HPDE6-E6E7 (cell line): ENCODE results near the gene ST6GAL2.

Source experiments
- DNase-seq: peaks from one replicate; pipeline ENCODE4 v3.0.0; 2011; ENCODE audit warnings: missing footprints; ENCODE audit errors: extremely low spot score

Gene ST6GAL2, protein sequence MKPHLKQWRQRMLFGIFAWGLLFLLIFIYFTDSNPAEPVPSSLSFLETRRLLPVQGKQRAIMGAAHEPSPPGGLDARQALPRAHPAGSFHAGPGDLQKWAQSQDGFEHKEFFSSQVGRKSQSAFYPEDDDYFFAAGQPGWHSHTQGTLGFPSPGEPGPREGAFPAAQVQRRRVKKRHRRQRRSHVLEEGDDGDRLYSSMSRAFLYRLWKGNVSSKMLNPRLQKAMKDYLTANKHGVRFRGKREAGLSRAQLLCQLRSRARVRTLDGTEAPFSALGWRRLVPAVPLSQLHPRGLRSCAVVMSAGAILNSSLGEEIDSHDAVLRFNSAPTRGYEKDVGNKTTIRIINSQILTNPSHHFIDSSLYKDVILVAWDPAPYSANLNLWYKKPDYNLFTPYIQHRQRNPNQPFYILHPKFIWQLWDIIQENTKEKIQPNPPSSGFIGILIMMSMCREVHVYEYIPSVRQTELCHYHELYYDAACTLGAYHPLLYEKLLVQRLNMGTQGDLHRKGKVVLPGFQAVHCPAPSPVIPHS

DNA sequence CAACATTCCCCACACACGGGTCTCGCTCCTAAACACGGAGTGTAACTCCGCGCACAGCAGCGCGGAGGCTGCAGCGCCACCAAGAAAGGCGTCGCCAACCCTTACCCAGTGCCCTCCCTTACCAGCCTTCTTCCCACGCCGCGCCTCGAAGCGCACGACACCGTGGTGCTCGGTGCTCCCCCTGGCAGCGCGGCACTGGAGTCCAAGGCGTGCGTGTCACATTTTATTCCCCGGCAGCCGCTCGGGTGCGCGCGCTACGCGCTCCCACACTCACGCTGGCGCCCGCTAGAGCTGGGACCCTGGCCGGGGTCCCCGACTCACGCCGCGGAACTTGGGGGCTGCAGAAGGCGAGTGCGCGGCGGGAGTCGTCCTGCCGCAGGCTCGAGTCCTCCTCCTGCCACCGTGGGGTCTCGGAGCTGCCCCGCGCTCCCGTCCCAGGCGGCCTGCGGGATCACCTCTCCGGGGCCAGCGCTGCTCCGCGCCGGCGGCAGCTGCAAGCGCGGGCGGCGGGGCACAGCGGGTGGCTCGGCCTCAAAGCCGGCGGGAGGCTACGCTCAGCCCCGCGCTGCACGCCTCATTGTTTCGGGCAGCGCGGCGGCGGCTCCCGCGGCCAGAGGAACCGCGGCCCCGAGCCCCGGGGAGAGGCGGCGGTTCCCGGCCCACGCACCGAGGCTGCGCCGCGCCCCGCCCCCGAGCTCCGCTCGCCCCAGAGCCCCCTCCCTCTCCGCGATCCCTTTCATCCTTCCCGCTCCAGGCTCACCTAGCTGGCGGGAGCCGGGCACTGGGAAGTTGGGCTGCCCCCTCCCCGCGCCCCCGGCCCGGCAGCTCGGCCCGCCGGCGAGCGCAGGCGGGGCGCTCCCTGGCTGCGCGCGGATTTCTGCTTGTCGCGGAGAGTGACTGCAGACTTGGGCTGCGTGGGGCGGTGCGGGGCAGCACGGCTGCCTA lies at the start of gene ST6GAL2:
TSS of gene ST6GAL2 (minus strand) at position 197 of the 945 bp plus-strand sequence. CDS start 42,190 bp downstream, outside the sequence.
- no peak for DNase-seq

DNA sequence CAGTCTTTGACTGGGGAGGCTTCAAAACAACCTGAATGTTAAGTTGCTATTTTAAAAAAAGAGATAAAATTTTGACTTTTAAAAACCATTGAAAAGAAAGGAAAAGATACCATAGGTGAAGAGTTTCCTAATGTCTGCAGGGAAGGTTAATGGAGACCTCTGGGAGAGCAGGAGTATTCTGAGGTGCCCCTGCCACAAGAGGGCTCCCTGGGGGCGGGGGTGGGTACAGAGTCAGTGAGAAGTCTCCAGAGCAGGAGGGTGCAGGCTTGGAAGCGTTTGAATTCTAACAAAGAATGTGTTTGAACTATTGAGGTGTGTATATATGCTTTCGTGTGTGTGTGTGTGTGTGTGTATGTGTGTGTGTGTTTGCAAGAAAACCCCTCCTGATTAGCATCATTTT lies 46.7 kb upstream of the ST6GAL2 start:
- DNase-seq, result no peak

DNA sequence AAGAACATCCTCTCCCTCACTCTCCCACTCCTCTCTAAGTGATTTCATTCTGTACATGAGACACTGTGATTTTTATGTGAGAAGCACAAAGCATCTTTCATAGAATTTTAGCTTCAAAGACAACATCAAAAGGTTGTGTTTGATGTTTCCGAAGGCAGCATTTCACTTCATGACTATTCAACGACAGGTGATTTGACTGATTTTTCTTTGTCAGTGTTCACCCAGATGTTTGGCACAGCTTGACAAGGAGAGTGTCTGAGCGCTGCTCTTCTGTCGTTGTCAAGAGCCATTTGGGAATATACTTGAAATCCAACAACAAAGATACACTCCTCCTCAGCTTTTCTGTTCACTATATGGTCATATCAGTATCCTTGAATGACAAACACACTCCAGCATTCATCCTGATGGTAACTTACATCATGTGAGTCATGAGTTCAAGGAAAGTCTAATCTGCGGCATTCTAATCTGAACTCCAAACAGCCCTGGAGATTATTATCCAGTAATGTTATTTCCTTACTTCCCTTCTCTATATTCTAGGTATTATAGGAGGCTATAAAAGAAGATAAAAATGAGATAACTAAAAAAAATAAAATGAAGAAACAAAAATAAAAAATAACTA lies 45.9 kb upstream of the ST6GAL2 start:
- DNase-seq, result no peak

DNA sequence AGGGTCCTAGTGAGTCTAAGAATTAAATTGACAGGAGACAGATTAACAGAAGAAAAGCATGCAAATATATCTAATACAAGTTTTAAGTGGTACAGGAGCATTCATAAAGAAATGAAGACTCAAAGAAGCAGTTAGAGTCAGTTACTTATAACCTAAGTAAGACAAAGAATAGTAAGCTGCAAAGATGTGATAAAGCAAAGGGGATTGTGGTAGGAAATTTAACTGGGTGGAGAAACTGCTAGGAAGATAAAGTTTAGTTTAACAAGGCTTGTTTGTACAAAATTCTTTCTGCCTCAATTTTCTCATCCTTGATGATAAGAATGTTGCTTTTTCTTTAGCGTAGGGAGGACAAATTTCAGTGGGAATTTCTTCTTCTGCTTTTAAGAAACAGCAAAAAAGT lies 35.5 kb upstream of the ST6GAL2 start:
- no peak for DNase-seq

DNA sequence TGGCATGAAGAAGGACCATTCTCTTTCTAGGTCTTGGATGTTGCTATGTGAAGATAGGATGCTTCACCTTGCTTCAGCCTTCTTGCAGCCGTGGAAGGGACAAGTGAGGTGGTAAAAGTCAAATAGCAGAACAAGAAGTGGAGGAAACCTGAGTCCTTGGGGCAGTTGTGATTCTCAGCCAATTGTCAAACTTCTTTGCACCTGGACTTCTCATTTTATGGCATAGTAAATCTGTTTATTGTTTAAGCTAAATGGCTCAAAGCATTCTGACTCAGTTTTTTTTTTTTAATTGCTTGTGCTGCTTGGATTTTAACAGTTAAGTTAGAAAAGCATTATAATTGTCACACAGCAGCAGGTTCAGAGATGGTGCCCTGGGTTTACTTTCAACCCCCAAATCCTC lies 33.0 kb upstream of the ST6GAL2 start:
- DNase-seq, result no peak

DNA sequence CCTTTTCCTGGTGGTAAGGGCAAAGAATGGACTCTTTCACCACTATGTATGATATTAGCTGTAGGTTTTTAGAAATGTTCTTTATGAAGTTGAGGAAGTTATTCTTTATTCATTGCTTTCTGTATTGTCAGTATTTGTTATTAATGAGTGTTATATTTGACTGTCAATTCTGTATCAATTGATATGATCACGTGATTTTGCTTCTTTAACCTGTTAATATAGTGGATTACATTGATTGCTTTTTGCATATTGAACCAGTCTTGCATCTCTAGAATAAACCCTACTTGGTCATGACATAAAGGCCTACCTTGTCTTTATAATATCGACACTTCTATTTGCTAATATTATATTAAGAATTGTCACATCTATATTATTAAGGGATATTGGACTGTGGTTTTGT lies 18.3 kb upstream of the ST6GAL2 start:
- no peak for DNase-seq

DNA sequence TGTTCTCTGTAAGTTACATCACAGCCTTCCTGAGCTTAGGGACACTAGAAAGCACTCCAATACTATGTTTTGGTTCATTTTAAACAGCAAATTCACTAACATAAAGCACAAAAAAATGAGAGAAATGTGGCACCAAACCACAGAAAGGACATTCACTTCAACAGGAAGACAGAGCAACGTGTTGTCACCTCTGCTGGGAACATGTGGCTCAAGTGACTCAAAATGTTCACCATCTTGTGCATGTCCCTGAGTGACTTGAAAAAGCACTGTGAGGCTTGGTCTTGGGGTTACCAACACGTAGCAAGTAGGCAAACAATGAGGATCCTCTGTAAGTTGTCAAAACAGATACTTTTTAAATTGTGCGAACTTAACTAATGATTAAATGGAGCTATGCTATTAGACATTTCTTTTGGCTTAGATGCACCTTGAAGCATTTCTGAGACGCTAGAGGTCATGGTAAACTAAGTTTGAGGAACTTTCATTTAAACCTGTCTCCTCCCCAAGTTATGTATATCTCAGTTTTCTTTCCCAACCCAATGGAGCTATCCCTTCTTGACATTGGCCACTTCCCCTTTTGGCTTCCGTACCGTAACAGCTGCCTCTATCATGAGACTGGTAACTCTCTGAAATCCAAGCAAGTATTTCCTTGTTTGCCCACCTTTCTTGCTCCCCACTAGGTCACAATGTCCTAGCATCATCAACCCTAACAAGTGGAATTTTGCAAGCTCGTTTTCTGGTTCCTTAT lies 14.0 kb upstream of the ST6GAL2 start:
- DNase-seq, result no peak

DNA sequence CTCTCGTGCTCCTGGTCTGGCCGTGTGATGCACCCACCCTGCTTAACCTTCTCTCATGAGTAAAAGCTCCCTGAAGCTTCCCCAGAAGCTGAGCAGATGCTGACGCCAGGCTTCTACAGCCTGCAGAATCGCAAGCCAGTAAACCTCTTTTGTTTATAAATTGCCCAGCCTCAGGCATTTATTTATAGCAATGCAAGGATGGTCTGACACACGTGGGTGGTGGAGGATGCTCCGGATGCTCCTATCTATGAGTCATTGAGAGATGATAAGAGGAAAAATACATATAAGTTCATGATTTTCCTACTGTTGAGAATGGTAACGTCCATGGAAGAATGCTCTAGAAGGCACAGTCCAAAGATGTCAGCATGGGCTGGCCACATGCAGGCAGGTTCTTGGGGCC lies 8.6 kb upstream of the ST6GAL2 start:
- no peak for DNase-seq

DNA sequence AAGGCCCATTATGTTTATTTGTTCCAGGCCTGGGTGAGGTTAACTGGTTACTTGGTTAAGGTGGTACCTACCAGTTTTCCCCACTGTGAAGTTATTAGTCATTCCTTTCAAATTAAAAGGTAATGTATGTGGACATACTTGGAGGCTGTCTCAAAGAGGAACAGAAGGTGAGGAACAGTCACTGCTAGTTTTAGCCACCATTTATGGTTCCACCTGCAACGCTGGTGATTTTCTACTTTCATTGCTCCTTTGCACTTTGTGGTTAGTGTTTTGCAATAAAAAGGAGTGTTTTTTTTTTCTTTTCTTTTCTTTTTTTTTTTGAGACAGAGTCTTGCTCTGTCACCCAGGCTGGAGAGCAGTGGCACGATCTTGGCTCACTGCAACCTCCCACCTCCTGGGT lies 6.1 kb upstream of the ST6GAL2 start:
- DNase-seq, result no peak

DNA sequence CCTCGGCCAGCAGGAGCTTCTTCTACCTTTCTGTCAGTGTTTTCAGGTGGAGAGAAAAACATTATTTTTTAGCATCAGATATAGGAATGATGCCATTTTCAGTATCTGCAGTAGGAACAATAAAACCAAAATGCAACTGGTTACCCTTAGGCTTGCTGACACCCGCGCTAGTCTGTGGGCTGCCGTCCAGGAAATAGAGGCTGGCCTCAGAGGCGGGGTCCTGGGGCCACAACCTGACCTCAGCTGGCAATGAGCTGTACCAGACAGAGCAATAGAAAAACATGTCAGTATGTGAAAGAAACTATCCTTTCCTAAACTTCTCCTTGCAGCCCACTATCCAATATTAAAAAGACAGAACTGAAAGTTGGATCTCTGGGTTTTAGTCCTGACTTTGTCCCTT lies 4.6 kb upstream of the ST6GAL2 start:
- DNase-seq, result no peak

DNA sequence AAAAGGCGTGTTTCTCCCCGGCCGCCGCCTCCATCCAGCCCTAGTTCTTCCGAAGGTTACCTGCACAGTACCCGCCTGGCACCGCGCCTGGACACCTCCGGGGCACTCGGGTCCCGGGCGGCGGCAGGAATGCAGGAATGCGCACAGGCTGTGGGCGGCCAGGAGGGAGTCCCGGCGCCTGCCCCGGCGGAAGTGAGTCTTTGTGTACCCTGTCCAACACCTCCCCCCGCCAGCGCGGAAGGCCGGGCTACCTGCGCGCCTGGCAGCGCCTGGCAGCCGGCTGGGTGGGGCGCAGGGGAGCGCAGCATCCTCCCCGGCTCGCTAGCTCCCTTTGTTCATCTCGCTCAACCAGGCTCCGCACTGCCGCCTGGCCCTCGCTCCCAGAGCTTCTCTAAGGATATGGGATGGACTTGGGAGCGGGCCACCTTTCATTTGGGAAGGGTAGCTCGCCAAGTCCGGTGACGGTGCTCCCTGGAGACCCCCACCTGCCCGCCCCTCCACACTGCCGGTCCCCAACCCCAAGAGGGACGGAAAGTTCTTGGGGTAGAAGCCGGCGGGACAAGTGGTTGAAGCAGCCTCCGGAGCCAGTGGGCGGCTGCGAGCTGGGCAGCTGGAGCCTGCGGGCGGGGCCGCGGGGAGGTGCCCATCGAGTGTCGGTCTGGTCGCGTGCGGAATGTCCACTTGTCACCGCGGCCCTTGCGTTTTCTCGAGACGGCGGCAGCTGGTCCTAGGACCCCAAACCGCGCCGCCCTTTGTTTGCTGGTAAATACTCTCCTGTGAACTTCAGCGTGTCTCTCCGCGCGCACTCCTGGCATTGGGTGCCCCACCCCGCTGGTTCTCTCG lies 1.2 kb upstream of the ST6GAL2 start:
- no peak for DNase-seq

DNA sequence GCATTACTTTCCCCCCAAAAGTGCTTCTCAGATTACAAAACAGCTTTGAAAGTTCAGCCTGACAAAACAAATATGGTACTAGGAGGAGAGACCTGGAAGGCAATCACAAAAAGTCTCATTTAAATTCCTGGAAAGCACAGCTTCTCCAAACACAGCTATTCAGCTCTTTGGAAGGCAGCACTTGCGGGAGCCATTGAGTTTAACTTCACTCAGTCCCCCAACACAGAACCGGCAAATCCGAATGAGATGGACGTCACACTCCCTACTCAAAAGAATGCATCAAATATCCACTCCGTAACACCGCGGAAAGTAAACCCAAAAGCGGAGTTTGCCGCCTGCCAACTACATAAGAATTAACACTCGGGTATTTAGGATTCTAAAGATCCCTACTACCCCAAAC lies 638 bp downstream of the ST6GAL2 start:
- DNase-seq, result no peak

DNA sequence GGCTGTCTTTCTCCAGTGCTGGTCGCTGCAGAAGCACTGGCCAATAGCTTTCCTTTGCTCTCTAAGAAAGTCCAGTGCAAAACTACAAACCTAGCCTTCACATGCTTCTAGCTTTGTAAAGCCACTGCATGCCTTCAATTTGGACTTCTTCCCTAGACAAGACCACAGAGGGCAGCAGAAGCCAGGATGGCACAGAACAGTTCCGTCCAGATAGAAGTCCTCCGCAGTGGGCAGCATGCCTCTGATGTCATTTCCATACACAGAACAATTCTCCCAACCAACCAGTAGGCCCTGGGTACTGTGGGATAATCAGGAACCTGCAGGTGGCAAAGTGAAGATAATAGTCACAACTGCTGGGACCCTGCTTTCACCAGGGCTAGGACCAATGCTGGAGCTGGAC lies 3.3 kb downstream of the ST6GAL2 start:
- DNase-seq, result no peak

DNA sequence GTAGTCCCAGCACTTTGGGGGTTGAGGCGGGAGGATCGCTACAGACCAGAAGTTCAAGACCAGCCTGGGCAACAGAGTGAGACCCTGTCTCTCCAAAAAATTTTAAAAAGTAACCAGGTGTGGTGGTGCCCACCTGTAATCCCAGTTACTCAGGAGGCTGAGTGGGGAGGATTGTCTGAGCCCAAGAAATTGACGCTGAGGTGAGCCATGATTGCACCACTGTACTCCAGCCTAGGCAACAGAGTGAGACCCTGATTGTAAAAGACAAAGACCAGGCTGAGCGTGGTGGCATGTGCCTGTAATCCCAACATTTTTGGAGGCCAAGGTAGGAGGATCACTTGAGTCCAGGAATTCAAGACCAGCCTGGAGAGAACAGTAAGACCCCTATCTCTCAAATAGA lies 7.8 kb downstream of the ST6GAL2 start:
- DNase-seq, result no peak

DNA sequence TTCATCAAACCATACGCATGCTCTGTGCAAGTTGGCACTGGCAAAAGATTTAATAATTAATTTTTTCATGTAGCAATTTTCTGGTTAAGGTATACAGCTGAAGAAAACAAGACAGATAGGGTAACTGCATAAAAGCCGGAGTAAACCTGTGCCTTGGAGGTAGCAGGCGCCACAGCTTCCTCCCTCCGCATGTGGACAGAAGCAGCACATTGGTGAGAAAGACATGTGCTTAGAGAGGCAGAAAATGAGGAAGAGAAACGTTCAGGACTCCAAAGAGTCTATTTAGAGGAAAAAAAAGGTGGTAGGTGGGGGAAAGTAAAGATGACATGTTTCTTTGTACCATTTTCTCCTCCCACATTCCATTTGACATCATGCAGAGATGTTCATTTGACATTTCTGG lies 9.3 kb downstream of the ST6GAL2 start:
- DNase-seq, result no peak

DNA sequence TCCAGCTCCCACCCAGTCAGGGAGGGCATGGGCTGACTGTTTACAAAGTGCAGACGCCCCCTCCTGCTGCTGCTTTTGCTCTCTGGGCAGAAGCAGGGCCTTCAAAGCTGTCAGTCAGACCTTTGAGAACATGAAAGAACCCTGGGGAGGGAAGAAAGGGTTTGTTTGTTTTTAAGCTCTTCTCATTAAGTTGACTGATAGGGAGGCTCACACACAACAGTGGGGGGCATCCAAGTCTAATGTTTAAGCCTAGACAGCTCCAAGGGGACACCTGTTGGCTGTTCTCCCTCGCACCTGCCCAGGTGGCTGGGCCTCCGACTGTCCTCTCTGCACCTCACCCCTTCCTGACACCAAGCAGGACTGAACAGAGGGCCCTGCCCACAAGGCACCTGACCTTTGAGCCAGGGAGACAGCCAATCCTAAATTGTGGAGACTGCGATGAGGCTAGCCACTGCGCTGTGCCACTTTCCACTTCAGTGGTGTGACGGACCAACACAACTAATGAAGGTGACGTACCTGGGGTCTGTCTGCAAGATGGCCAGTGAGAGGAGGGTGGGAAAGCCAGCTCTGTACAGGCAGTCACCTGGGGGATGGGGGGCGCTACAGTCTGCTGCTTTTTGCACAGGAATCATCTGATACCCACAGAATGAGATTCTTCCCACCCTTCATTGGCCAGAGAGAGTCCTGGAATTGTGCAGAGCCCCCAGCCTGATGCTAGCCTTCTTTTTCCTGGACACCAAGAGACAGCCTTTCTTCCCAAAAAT lies 16.3 kb downstream of the ST6GAL2 start:
- no peak for DNase-seq

DNA sequence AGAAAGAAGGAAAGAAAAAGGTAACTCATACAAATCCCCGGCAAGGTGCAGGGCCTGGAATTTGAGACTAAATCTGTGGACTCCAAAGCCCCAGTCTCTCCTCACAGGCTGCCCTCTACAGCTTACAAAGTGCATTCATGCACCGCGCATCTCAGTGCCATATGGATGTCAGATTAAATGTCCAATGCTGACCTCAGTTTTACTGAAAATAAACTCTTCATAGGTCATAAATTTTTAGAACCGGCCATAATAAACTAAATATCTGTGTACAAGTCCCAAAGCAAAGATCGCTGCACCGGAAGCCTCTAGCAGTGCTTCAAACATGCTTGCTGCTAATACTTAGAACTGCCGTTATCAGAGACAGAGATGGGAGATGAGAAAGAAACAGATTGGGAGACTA lies 17.7 kb downstream of the ST6GAL2 start:
- DNase-seq, result no peak

DNA sequence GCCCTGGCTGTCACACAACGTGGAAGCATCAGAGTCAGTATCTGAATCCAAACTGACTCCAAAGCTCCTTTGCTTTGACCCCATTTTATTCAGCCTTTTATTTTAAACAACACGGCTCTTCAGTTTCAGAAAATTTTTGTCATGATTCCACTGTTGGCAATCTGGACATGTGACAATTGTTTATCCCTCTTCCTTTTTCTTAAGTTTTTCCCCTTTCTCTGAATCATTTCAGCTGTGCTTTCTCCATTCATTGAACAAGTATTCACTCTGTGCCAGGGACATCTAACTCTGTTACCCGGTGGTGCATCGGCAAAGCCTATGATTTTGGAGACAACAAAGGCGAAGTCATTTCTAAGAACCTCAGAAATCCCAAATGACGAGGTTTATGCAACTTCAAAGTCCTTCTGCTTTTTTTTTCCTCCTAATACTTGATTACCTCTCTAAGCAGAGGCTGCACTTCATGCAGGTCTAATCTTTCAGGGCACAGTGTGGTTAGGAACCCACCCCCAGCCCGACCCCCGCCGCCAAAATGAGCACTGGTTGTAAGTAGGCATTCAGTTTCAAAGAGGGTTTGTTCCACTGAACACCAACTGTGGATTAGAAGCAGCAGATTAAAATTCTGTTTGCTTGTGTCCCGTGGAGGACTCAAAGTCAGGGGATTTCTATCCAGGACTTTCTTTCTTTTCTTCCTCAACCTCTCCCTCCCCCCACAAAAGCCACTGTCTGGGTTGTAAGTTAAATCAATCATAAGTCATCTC lies 18.6 kb downstream of the ST6GAL2 start:
- DNase-seq, result no peak

DNA sequence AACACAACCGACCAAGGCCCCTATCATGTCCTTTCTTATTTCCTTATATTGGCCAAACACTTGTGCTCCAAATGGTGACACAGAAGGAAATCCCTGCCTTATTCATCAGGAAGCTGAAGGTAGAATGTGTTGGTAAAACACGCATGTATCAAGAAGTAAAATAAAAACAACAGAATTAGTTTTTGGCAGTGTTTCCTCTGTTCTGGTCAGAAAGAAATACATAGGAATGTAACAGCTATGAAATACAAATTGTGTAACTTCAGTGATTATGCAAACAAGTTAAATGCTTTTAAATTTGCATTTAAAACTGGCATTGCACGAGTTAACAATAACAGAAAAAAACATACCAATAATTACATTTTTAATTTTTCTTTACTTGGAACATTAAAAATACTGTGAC lies 19.3 kb downstream of the ST6GAL2 start:
- no peak for DNase-seq
